Measurements from ENCODE around the gene RNF220.

DNA sequence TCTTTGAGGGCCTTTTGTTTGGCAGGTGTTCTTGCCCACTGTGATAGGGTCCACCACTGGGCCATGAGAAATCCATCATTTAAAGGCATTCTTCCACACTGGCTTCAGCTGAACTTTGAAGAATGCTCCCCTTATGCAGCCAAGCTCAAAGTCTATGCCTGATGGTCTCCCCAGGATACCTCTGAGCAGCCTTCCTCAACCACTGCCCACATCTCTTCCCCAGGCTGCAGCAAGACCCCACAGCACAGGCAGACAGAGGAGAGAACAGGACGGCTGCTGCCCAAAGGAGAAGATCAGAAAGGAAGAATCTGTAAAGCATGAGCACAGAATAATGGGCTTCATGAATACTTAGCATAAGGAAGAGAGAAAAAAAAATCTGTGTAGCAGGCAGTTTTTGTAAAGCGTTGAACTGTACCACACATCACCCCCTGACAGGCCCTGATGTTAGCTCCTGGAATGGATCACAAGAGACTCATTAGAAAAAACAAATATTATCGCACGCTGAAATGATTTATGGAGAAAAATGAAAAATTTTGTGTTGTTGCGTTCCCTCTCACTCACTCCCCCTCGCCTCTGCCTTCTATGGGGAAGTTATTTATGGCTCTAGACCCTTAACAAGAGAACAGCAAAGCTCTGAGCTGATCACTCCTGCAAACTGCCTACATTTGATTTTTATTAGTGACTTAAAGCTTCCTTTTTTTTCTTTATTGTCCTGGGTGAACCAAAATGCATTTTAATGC is 135.1 kb downstream of the RNF220 start:
- TF ChIP-seq, protein P1, sequence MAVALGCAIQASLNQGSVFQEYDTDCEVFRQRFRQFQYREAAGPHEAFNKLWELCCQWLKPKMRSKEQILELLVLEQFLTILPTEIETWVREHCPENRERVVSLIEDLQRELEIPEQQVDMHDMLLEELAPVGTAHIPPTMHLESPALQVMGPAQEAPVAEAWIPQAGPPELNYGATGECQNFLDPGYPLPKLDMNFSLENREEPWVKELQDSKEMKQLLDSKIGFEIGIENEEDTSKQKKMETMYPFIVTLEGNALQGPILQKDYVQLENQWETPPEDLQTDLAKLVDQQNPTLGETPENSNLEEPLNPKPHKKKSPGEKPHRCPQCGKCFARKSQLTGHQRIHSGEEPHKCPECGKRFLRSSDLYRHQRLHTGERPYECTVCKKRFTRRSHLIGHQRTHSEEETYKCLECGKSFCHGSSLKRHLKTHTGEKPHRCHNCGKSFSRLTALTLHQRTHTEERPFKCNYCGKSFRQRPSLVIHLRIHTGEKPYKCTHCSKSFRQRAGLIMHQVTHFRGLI (tag by site-specific recombination; IDR thresholded peaks at IDR 0.05): no peak
- TF ChIP-seq YY1 (tag by site-specific recombination; IDR thresholded peaks at IDR 0.05) (no peak), ZNF629 (tag by site-specific recombination; IDR thresholded peaks at IDR 0.05) (no peak), SALL2 (tag by site-specific recombination; IDR thresholded peaks at IDR 0.05; ENCODE audit: borderline replicate concordance) (no peak), SP3 (tag by site-specific recombination; IDR thresholded peaks at IDR 0.05) (no peak), EGR2 (tag by site-specific recombination; IDR thresholded peaks at IDR 0.05; ENCODE audit: low read depth) (no peak), KLF1 (tag by site-specific recombination; IDR thresholded peaks at IDR 0.05) (no peak), ZSCAN23 (tag by site-specific recombination; IDR thresholded peaks at IDR 0.05) (no peak)
- TF ChIP-seq, protein P2, sequence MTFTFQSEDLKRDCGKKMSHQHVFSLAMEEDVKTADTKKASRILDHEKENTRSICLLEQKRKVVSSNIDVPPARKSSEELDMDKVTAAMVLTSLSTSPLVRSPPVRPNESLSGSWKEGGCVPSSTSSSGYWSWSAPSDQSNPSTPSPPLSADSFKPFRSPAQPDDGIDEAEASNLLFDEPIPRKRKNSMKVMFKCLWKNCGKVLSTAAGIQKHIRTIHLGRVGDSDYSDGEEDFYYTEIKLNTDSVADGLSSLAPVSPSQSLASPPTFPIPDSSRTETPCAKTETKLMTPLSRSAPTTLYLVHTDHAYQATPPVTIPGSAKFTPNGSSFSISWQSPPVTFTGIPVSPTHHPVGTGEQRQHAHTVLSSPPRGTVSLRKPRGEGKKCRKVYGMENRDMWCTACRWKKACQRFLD (tag by site-specific recombination; IDR thresholded peaks at IDR 0.05): no peak
- TF ChIP-seq, protein P3, sequence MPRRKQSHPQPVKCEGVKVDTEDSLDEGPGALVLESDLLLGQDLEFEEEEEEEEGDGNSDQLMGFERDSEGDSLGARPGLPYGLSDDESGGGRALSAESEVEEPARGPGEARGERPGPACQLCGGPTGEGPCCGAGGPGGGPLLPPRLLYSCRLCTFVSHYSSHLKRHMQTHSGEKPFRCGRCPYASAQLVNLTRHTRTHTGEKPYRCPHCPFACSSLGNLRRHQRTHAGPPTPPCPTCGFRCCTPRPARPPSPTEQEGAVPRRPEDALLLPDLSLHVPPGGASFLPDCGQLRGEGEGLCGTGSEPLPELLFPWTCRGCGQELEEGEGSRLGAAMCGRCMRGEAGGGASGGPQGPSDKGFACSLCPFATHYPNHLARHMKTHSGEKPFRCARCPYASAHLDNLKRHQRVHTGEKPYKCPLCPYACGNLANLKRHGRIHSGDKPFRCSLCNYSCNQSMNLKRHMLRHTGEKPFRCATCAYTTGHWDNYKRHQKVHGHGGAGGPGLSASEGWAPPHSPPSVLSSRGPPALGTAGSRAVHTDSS (tag by site-specific recombination; IDR thresholded peaks at IDR 0.05): no peak
- TF ChIP-seq, protein P4, sequence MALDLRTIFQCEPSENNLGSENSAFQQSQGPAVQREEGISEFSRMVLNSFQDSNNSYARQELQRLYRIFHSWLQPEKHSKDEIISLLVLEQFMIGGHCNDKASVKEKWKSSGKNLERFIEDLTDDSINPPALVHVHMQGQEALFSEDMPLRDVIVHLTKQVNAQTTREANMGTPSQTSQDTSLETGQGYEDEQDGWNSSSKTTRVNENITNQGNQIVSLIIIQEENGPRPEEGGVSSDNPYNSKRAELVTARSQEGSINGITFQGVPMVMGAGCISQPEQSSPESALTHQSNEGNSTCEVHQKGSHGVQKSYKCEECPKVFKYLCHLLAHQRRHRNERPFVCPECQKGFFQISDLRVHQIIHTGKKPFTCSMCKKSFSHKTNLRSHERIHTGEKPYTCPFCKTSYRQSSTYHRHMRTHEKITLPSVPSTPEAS (tag by site-specific recombination; IDR thresholded peaks at IDR 0.05): no peak
- TF ChIP-seq, protein P5, sequence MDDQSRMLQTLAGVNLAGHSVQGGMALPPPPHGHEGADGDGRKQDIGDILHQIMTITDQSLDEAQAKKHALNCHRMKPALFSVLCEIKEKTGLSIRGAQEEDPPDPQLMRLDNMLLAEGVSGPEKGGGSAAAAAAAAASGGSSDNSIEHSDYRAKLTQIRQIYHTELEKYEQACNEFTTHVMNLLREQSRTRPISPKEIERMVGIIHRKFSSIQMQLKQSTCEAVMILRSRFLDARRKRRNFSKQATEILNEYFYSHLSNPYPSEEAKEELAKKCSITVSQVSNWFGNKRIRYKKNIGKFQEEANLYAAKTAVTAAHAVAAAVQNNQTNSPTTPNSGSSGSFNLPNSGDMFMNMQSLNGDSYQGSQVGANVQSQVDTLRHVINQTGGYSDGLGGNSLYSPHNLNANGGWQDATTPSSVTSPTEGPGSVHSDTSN (CRISPR knock-in tag; IDR thresholded peaks at IDR 0.05): no peak
